Activated gamma-delta T cell treated with anti-CD3 and anti-CD28 coated beads, Interleukin-2, amount 50 U/mL, for 16 hours (primary cell): ENCODE results near the gene SP140L.
"Not testable (repeated sequence)": the region's sequence is repeated elsewhere in the genome, so short reads cannot be mapped to it uniquely, and the experiment has no call there.

Source experiments
- DNase-seq: peaks from one replicate; pipeline ENCODE4 v3.0.0-alpha.2; 2020; ENCODE audit warnings: low read depth

SP140L gene

GRCh38 chr2:230326453-230327417 is at the start of gene SP140L:
Gene SP140L (plus strand): TSS chr2:230327193. CDS start chr2:230327270, 77 bp downstream.
- DNase-seq, result peak; percentile 72

GRCh38 chr2:230282936-230283335 is 44.1 kb upstream of the SP140L start:
- no peak for DNase-seq

GRCh38 chr2:230286048-230286447 is 40.9 kb upstream of the SP140L start:
- DNase-seq, result no peak

GRCh38 chr2:230289311-230289710 is 37.7 kb upstream of the SP140L start:
- DNase-seq, result not testable (repeated sequence)

GRCh38 chr2:230295192-230295591 is 31.8 kb upstream of the SP140L start:
- no peak for DNase-seq

GRCh38 chr2:230296917-230297316 is 30.1 kb upstream of the SP140L start:
- no peak for DNase-seq

GRCh38 chr2:230299618-230300017 is 27.4 kb upstream of the SP140L start:
- no peak for DNase-seq

- no peak for DNase-seq
These were observed 21.3 kb upstream of the SP140L start for GRCh38 chr2:230305416-230306275.

- no peak for DNase-seq
These were observed 20.5 kb upstream of the SP140L start for GRCh38 chr2:230306474-230306873.

- no peak for DNase-seq
These were observed 19.5 kb upstream of the SP140L start for GRCh38 chr2:230307485-230307884.

- DNase-seq, result no peak
These were observed 18.5 kb upstream of the SP140L start for GRCh38 chr2:230308402-230309000.

- not testable (repeated sequence) for DNase-seq
These were observed 16.2 kb upstream of the SP140L start for GRCh38 chr2:230310792-230311191.

GRCh38 chr2:230311634-230312033 is 15.4 kb upstream of the SP140L start:
- DNase-seq, result not testable (repeated sequence)

GRCh38 chr2:230312638-230313037 is 14.4 kb upstream of the SP140L start:
- no peak for DNase-seq

GRCh38 chr2:230317366-230317765 is 9.6 kb upstream of the SP140L start:
- no peak for DNase-seq

GRCh38 chr2:230318190-230319121 is 8.5 kb upstream of the SP140L start:
- DNase-seq, result no peak

- peak; percentile 52 for DNase-seq
These were observed 7.7 kb upstream of the SP140L start for GRCh38 chr2:230319211-230319862.

- no peak for DNase-seq
These were observed 6.0 kb upstream of the SP140L start for GRCh38 chr2:230321031-230321430.

GRCh38 chr2:230322561-230323384 is 4.2 kb upstream of the SP140L start:
- DNase-seq, result no peak
